GM21529 (cell line): ENCODE results near the gene ADD1.
"Not testable (repeated sequence)": the region's sequence is repeated elsewhere in the genome, so short reads cannot be mapped to it uniquely, and the experiment has no call there.

ENCODE experiments used
- ATAC-seq: cut with Tn5 transposase; IDR thresholded peaks from one replicate; pipeline ENCODE4 v1.9.1; 2021; ENCODE audit not compliant: unreplicated experiment

The ADD1 gene

GRCh38 chr4:2932321-2932950, 88.8 kb downstream of the ADD1 start:
- no peak for ATAC-seq

- ATAC-seq, result no peak
These were observed 89.4 kb downstream of the ADD1 start for GRCh38 chr4:2932951-2933565.

GRCh38 chr4:2933566-2934076, 90.0 kb downstream of the ADD1 start:
- ATAC-seq, result no peak

GRCh38 chr4:2934077-2934812, 90.6 kb downstream of the ADD1 start:
- no peak for ATAC-seq

- ATAC-seq, result peak; percentile 34
These were observed 91.4 kb downstream of the ADD1 start for GRCh38 chr4:2934813-2935761.

GRCh38 chr4:2935762-2936743, 92.4 kb downstream of the ADD1 start:
- ATAC-seq, result no peak

- peak; percentile 39 for ATAC-seq
These were observed 93.1 kb downstream of the ADD1 start for GRCh38 chr4:2936773-2937145.

GRCh38 chr4:2937146-2937857, 93.7 kb downstream of the ADD1 start:
- peak; percentile 21 for ATAC-seq

GRCh38 chr4:2937986-2938385, 94.3 kb downstream of the ADD1 start:
- ATAC-seq, result no peak

GRCh38 chr4:2938411-2938810, 94.8 kb downstream of the ADD1 start:
- ATAC-seq, result not testable (repeated sequence)

GRCh38 chr4:2938906-2939305, 95.3 kb downstream of the ADD1 start:
- no peak for ATAC-seq

- ATAC-seq, result no peak
These were observed 96.0 kb downstream of the ADD1 start for GRCh38 chr4:2939383-2940243.

- no peak for ATAC-seq
These were observed 96.9 kb downstream of the ADD1 start for GRCh38 chr4:2940267-2941137.

GRCh38 chr4:2941138-2942036, 97.7 kb downstream of the ADD1 start:
- no peak for ATAC-seq

GRCh38 chr4:2942037-2942531, 98.4 kb downstream of the ADD1 start:
- no peak for ATAC-seq
